ENCODE measurements around the gene PDZD2.

DNA sequence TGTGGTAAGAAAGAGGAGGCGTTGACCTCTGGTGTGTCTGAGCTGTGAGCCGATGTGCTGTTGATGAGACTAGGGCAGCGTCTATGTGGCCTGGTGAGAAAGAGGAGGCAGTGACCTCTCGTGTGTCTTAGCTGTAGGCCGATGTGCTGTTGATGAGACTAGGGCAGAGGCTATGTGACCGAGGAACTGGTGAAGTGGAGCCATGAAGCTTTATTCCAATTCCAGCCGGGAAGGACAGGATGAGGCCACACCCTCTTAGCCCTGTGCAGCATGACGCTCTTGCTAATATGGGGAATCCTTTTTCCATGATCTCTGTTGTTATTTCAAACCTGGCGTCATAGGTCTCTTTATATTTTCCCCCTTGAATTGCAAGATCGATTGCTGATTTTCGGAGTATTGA, 362.8 kb downstream of the PDZD2 start:
- TF ChIP-seq, protein P1, sequence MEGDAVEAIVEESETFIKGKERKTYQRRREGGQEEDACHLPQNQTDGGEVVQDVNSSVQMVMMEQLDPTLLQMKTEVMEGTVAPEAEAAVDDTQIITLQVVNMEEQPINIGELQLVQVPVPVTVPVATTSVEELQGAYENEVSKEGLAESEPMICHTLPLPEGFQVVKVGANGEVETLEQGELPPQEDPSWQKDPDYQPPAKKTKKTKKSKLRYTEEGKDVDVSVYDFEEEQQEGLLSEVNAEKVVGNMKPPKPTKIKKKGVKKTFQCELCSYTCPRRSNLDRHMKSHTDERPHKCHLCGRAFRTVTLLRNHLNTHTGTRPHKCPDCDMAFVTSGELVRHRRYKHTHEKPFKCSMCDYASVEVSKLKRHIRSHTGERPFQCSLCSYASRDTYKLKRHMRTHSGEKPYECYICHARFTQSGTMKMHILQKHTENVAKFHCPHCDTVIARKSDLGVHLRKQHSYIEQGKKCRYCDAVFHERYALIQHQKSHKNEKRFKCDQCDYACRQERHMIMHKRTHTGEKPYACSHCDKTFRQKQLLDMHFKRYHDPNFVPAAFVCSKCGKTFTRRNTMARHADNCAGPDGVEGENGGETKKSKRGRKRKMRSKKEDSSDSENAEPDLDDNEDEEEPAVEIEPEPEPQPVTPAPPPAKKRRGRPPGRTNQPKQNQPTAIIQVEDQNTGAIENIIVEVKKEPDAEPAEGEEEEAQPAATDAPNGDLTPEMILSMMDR (IDR thresholded peaks at IDR 0.05 in 4 of 5, conservative IDR thresholded peaks at IDR 0.05 in 1 of 5), result no peak
- TF ChIP-seq POLR2A (IDR thresholded peaks at IDR 0.05), result no peak

Measured in gastrocnemius medialis (tissue), 4 donors.